Fibroblast of mammary gland (primary cell): ENCODE measurements around the gene FRMPD2.
A peak's percentile ranks its signal among the peaks of the same experiment; 100 is the strongest.

Source experiments
- DNase-seq: peaks from one replicate; pipeline ENCODE4 v3.0.0-alpha.2; 2010; ENCODE audit warnings: low read depth
- H3K4me3 ChIP-seq: 2 replicates; pipeline ENCODE4 v1.5.1; 2011; ENCODE audit warnings: low read depth, mild to moderate bottlenecking, low read length, moderate library complexity; ENCODE audit not compliant: control insufficient read depth
- CTCF ChIP-seq: conservative IDR thresholded peaks from 2 replicates; pipeline ENCODE4 v1.5.1; 2011; ENCODE audit warnings: low read depth, low read length, inconsistent platforms; ENCODE audit not compliant: control insufficient read depth, insufficient read depth

The FRMPD2 gene

GRCh38 chr10:48219194-48219593, 55.3 kb downstream of the FRMPD2 start:
- DNase-seq = no peak
- no peak overlapping the region for H3K4me3 ChIP-seq
- TF ChIP-seq CTCF = no peak

- H3K4me3 ChIP-seq = no peak overlapping the region
- TF ChIP-seq CTCF = no peak
- no peak for DNase-seq
Measured at GRCh38 chr10:48216744-48217143, 57.8 kb downstream of the FRMPD2 start.

GRCh38 chr10:48216204-48216505, 58.3 kb downstream of the FRMPD2 start:
- no peak for TF ChIP-seq CTCF
- no peak for DNase-seq
- no peak overlapping the region for H3K4me3 ChIP-seq

- peak; percentile 30 for DNase-seq
- no peak overlapping the region for H3K4me3 ChIP-seq
- peak; percentile 90 for TF ChIP-seq CTCF
Measured at GRCh38 chr10:48215486-48216203, 58.9 kb downstream of the FRMPD2 start.

- H3K4me3 ChIP-seq = no peak overlapping the region
- TF ChIP-seq CTCF = no peak
- DNase-seq = no peak
Measured at GRCh38 chr10:48214716-48215485, 59.6 kb downstream of the FRMPD2 start.

- no peak overlapping the region for H3K4me3 ChIP-seq
- DNase-seq = no peak
- no peak for TF ChIP-seq CTCF
Measured at GRCh38 chr10:48213047-48213446, 61.4 kb downstream of the FRMPD2 start.
